HepG2 (cell line): Measurements from ENCODE around the gene IRF3. TPM values are rescaled to one million over a fixed set of nuclear protein-coding genes. Genes with fewer than 3 reads are reported as not detected.

Experiments used
- CSRNP2 ChIP-seq: sonication (generic); formaldehyde crosslinking; conservative IDR thresholded peaks from 2 replicates; pipeline ENCODE4 v1.8.0; 2022; ENCODE audit warnings: low read depth, missing genetic modification reagents
- ELK4 ChIP-seq: sonication (generic); formaldehyde crosslinking; IDR thresholded peaks from 2 replicates; pipeline ENCODE4 v1.9.0; 2021; ENCODE audit warnings: missing genetic modification reagents, borderline replicate concordance
- ERF ChIP-seq: IDR thresholded peaks from 2 replicates; pipeline ENCODE4 v1.6.1; 2018; ENCODE audit warnings: missing biosample characterization, missing genetic modification reagents
- ETV6 ChIP-seq: sonication (generic); formaldehyde crosslinking; conservative IDR thresholded peaks from 2 replicates; pipeline ENCODE4 v1.4.0; 2020; ENCODE audit warnings: missing genetic modification reagents
- MAFG ChIP-seq: sonication (generic); formaldehyde crosslinking; IDR thresholded peaks from 2 replicates; pipeline ENCODE4 v1.5.1; 2020; ENCODE audit warnings: mild to moderate bottlenecking, missing genetic modification reagents
- PITX1 ChIP-seq: sonication (generic); formaldehyde crosslinking; IDR thresholded peaks from 2 replicates; pipeline ENCODE4 v1.5.1; 2020; ENCODE audit warnings: mild to moderate bottlenecking, missing genetic modification reagents
- ZBTB38 ChIP-seq: sonication (generic); formaldehyde crosslinking; IDR thresholded peaks from 2 replicates; pipeline ENCODE4 v1.5.1; 2020; ENCODE audit warnings: mild to moderate bottlenecking, missing genetic modification reagents
- ZBTB49 ChIP-seq: sonication (generic); formaldehyde crosslinking; IDR thresholded peaks from 2 replicates; pipeline ENCODE4 v1.4.0; 2020; ENCODE audit warnings: missing genetic modification reagents, borderline replicate concordance
- ZNF124 ChIP-seq: sonication (generic); formaldehyde crosslinking; IDR thresholded peaks from 2 replicates; pipeline ENCODE4 v1.4.0; 2020; ENCODE audit warnings: missing genetic modification reagents
- ZNF318 ChIP-seq: sonication (generic); formaldehyde crosslinking; IDR thresholded peaks from 2 replicates; pipeline ENCODE4 v1.4.0; 2020; ENCODE audit warnings: mild to moderate bottlenecking, missing genetic modification reagents
- ZNF530 ChIP-seq: sonication (generic); formaldehyde crosslinking; IDR thresholded peaks from 2 replicates; pipeline ENCODE4 v1.5.0; 2020; ENCODE audit warnings: low read depth, mild to moderate bottlenecking, missing genetic modification reagents
- ZNF670 ChIP-seq: sonication (generic); formaldehyde crosslinking; IDR thresholded peaks from 2 replicates; pipeline ENCODE4 v1.8.0; 2022; ENCODE audit warnings: mild to moderate bottlenecking, missing genetic modification reagents, borderline replicate concordance
- ZNF704 ChIP-seq: sonication (generic); formaldehyde crosslinking; IDR thresholded peaks from 2 replicates; pipeline ENCODE4 v1.8.1; 2023; ENCODE audit warnings: mild to moderate bottlenecking, inconsistent platforms, moderate library complexity, missing genetic modification reagents, borderline replicate concordance
- polyA plus RNA-seq, 8 experiments: library from polyadenylated mRNA; depleted of rRNA in 3 of 8; stranded (reverse) in 7 of 8; unstranded in 1 of 8; fragments of >200 nt; fragmentation: Illumina TruSeq in 4 of 8; extraction: Trizol in 4 of 8; gene quantifications; 2 replicates each; pipeline versions ENCODE4 v1.2.1 to v1.2.3, GENCODE V29; 2011 to 2016; ENCODE audit warnings: low read depth in 4 of 8, missing spikeins in 1 of 8, mixed read lengths in 1 of 8; ENCODE audit not compliant: insufficient read depth in 1 of 8
- total RNA-seq, 5 experiments: library from RNA; depleted of rRNA; stranded (reverse); fragments of >200 nt; fragmentation: Illumina TruSeq; extraction: Trizol; gene quantifications; 2 replicates each; pipeline ENCODE4 v1.2.3, GENCODE V29; 2016; ENCODE audit warnings: low read depth in 1 of 5

IRF3 gene
- total and polyA plus RNA-seq, 2 of the 13 experiments (the other 11 are each of a cell fraction or from before 2014, with no cell fraction given): 61.9 to 65.5 TPM

GRCh38 chr19:49640113-49640898 lies 25.4 kb downstream of the IRF3 start, which contains the start of gene RRAS (continued):
- TF ChIP-seq ZNF318 (CRISPR knock-in tag): no peak
- TF ChIP-seq ERF (CRISPR knock-in tag): no peak; the same call in 1 of the 2 replicates
- no peak for TF ChIP-seq ZNF704 (CRISPR knock-in tag)
- no peak for TF ChIP-seq ZBTB49
- no peak for TF ChIP-seq CSRNP2 (CRISPR knock-in tag)
- no peak for TF ChIP-seq ZNF124 (CRISPR knock-in tag)
- TF ChIP-seq ZNF670 (CRISPR knock-in tag): no peak
- TF ChIP-seq PITX1 (CRISPR knock-in tag): no peak; the same call in 1 of the 2 replicates
- TF ChIP-seq ETV6: no peak
- TF ChIP-seq MAFG (CRISPR knock-in tag): no peak
- TF ChIP-seq ZNF530 (CRISPR knock-in tag): no peak
- peak; percentile 52; the same call in 1 of the 2 replicates for TF ChIP-seq ZBTB38 (CRISPR knock-in tag)
- no peak for TF ChIP-seq ELK4 (CRISPR knock-in tag)
